ENCODE data around the gene RNF126. TPM values are rescaled to one million over a fixed set of nuclear protein-coding genes. Genes with fewer than 3 reads are reported as not detected.
"Not testable (repeated sequence)": the region's sequence is repeated elsewhere in the genome, so short reads cannot be mapped to it uniquely, and the experiment has no call there.

RNF126 gene
- total RNA-seq, 2 donors from 2014 or later = 77.7 to 138 TPM

DNA sequence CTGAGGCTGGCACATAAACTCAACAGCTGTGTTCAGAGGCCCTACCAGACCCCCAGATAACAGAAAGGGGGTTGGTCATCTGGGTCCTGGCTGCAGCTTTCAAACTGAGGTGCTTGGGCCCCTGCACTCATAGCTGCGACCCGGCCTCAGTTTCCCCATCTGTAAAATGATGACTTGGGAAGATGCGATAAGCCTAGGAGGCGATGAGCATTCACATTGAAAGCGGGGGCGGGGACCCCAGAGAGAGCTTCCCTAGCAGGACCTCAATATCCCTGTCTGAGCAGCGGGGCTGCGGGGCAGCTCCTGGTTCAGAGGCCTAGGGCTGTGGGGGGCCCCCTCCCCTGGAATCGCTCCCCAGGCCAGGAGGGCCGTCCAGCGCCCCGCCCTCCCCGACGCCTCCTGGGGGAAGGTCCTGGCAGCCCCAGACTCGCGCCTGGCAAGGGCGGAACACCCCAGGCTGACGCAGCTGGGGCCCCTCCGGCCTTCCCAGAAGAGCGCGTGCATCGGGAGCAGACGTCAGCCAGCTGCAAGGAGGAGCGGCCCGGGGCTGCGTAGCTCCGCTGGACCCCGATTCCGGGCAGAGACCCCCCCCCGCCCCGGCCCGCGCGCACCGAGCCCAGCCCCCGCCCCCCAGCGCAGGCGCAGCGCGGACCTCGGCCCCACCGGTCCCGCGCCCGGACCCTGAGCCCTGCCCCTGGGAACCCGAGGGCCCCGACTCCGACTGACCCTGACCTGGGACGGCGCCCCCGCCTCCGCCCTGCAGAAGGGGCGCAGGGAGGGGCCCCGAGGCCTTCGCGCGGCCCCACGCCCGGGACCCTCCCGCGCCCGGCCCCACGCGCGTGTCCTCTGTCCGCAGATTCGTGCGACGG, 16.6 kb upstream of the RNF126 start:
- ATAC-seq = no peak
- Mint-ChIP-seq H3K4me1 (ENCODE audit: low read depth in 2 of 2) (no peaks in the 10 kb centered on the region), H3K27me3 (peaks cover 6% of the 10 kb centered on the region in 2 donors), H3K9me3 (no peaks in the 10 kb centered on the region), H3K27ac (no peak overlapping the region), H3K36me3 (no peaks in the 10 kb centered on the region), H3K4me3 (peak overlapping the region; percentile 62)
- no peak for DNase-seq (ENCODE audit: low spot score)

- Mint-ChIP-seq H3K27ac (no peak overlapping the region), H3K4me1 (ENCODE audit: low read depth in 2 of 2) (peaks cover 0 to under 1% of the 10 kb centered on the region in 2 donors)
Observed at GRCh38 chr19:678791-679388, 15.9 kb upstream of the RNF126 start.

GRCh38 chr19:677601-678436, 14.8 kb upstream of the RNF126 start:
- Mint-ChIP-seq H3K4me3 (no peak overlapping the region), H3K9me3 (no peaks in the 10 kb centered on the region), H3K4me1 (ENCODE audit: low read depth in 2 of 2) (peaks cover 0 to 5% of the 10 kb centered on the region in 2 donors), H3K27me3 (peaks cover 6 to 10% of the 10 kb centered on the region in 2 donors), H3K36me3 (no peaks in the 10 kb centered on the region), H3K27ac (no peak overlapping the region)
- DNase-seq (ENCODE audit: low spot score) (no peak), ATAC-seq (no peak)

More at GRCh38 chr19:678791-679388, 15.9 kb upstream of the RNF126 start:
- Mint-ChIP-seq H3K27me3 (peaks cover 6 to 7% of the 10 kb centered on the region in 2 donors), H3K9me3 (no peaks in the 10 kb centered on the region), H3K36me3 (no peaks in the 10 kb centered on the region), H3K4me3 (peak overlapping the region; percentile 62)
- no peak for ATAC-seq
- no peak for DNase-seq (ENCODE audit: low spot score)

- H3K27ac Mint-ChIP-seq = no peak overlapping the region
Observed at GRCh38 chr19:677201-677600, 14.2 kb upstream of the RNF126 start.

GRCh38 chr19:676339-677105, 13.5 kb upstream of the RNF126 start, which contains the start of gene FSTL3:
Gene FSTL3, plus strand, starts transcription at chr19:676392. Its CDS starts 32 bp downstream, at chr19:676424.
- H3K4me3 Mint-ChIP-seq = no peak within 1 kb of the TSS
- H3K36me3 Mint-ChIP-seq = no peaks in the 10 kb centered on the region
- no peaks in the 10 kb centered on the region for H3K9me3 Mint-ChIP-seq
- peaks cover 6 to 10% of the 10 kb centered on the region in 2 donors for H3K27me3 Mint-ChIP-seq
- DNase-seq (ENCODE audit: low spot score) (no peak), ATAC-seq (no peak)
- no peak within 1 kb of the TSS for H3K27ac Mint-ChIP-seq
- H3K4me1 Mint-ChIP-seq (ENCODE audit: low read depth in 2 of 2) = peaks cover 0 to 5% of the 10 kb centered on the region in 2 donors

More at GRCh38 chr19:677201-677600, 14.2 kb upstream of the RNF126 start:
- H3K27me3 Mint-ChIP-seq = peaks cover 6 to 10% of the 10 kb centered on the region in 2 donors
- H3K4me1 Mint-ChIP-seq (ENCODE audit: low read depth in 2 of 2) = peaks cover 0 to 5% of the 10 kb centered on the region in 2 donors
- DNase-seq (ENCODE audit: low spot score) = no peak
- no peaks in the 10 kb centered on the region for H3K9me3 Mint-ChIP-seq
- H3K36me3 Mint-ChIP-seq = no peaks in the 10 kb centered on the region
- no peak overlapping the region for H3K4me3 Mint-ChIP-seq
- no peak for ATAC-seq

DNA sequence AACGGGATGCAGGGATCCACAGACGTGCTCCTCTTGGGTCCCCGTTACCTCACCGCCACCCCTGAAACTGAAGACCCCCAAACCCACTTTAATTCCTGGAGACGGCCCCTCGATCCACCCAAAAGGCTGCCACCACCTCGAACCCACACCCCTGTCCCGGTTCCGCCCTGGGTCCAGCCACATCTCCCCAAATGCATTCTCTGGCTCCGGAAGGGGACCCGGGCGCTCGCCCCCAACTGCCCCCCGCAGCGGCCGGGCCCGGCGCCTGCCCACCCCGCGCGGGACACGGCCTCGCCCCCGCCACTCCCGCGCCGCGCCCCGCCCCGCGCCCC, 13.0 kb upstream of the RNF126 start:
- ATAC-seq = no peak

DNA sequence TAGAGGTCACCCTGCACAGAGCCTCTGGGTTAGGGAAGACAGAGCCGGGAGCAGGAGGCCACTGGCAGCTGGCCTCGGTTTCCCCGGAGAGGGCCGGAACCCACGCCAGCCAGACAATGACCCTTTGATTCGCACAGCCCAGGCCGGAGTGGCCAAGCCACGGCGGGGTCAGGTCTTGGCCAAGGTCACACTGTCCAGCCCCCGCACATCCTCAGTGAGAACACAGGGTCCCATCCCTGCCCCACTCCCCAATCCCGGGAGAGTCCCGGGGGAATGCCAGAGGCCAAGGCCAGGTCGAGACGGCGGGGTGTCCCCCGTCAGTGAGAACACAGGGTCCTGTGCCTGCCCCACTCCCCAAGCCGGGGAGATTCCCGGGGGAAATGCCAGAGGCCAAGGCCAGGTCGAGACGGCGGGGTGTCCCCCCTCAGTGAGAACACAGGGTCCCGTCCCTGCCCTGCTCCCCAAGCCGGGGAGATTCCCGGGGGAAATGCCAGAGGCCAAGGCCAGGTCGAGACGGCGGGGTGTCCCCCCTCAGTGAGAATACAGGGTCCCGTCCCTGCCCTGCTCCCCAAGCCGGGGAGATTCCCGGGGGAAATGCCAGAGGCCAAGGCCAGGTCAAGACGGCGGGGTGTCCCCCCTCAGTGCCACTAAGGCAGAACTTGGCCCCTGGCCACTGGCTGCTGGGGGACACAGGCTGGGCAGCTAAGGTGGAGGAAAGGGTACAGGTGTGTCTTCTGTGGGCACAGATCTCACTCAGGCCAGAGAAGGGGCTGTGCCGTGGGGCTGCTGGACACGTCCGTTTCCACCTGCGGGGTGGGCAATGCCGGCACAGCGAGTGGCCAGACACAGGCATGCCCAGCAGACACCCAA, 11.5 kb upstream of the RNF126 start:
- Mint-ChIP-seq H3K9me3 (no peaks in the 10 kb centered on the region), H3K27ac (no peak overlapping the region), H3K4me3 (no peak overlapping the region), H3K4me1 (ENCODE audit: low read depth in 2 of 2) (peaks cover 0 to 5% of the 10 kb centered on the region in 2 donors), H3K36me3 (no peaks in the 10 kb centered on the region), H3K27me3 (peaks cover 6 to 10% of the 10 kb centered on the region in 2 donors)
- DNase-seq (ENCODE audit: low spot score) (no peak), ATAC-seq (no peak)

More for the DNA sequence above, 13.0 kb upstream of the RNF126 start:
- Mint-ChIP-seq H3K27me3 (peaks cover 6 to 10% of the 10 kb centered on the region in 2 donors), H3K36me3 (no peaks in the 10 kb centered on the region), H3K9me3 (no peaks in the 10 kb centered on the region), H3K4me3 (no peak overlapping the region), H3K4me1 (ENCODE audit: low read depth in 2 of 2) (peaks cover 0 to 5% of the 10 kb centered on the region in 2 donors), H3K27ac (no peak overlapping the region)
- no peak for DNase-seq (ENCODE audit: low spot score)

GRCh38 chr19:670609-671075, 7.6 kb upstream of the RNF126 start:
- DNase-seq (ENCODE audit: low spot score) (no peak), ATAC-seq (no peak)
- peaks cover 0 to 5% of the 10 kb centered on the region in 2 donors for H3K4me1 Mint-ChIP-seq (ENCODE audit: low read depth in 2 of 2)
- H3K9me3 Mint-ChIP-seq = no peaks in the 10 kb centered on the region
- no peak overlapping the region for H3K27ac Mint-ChIP-seq
- no peak overlapping the region for H3K4me3 Mint-ChIP-seq
- H3K27me3 Mint-ChIP-seq = peaks cover 6 to 14% of the 10 kb centered on the region in 2 donors
- H3K36me3 Mint-ChIP-seq = no peaks in the 10 kb centered on the region

DNA sequence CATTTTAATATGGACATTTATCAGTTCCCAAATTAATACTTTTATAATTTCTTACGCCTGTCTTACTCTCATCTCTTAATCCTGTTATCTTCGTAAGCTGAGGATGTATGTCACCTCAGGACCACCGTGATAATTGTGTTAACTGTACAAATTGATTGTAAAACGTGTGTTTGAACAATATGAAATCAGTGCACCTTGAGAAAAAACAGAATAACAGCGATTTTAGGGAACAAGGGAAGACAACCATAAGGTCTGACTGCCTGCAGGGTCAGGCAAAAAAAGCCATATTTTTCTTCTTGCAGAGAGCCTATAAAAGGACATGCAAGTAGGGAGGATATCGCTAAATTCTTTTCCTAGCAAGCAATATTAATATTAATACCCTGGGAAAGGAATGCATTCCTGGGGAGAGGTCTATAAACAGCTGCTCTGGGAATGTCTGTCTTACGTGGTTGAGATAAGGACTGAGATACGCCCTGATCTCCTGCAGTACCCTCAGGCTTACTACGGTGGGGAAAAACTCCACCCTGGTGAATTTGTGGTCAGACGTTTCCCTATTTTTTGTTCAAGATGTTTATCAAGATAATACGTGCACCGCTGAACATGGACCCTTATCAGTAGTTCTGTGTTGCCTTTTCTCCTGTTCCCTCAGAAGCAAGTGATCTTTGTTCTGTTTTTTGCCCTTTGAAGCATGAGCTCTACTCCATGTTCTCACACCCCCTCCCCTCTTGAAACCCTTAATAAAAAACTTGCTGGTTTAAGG, 5.8 kb upstream of the RNF126 start:
- H3K36me3 Mint-ChIP-seq; H3K27ac Mint-ChIP-seq; DNase-seq (ENCODE audit: low spot score); H3K4me1 Mint-ChIP-seq (ENCODE audit: low read depth in 2 of 2); H3K4me3 Mint-ChIP-seq; ATAC-seq; H3K27me3 Mint-ChIP-seq; H3K9me3 Mint-ChIP-seq: not testable (repeated sequence)

DNA sequence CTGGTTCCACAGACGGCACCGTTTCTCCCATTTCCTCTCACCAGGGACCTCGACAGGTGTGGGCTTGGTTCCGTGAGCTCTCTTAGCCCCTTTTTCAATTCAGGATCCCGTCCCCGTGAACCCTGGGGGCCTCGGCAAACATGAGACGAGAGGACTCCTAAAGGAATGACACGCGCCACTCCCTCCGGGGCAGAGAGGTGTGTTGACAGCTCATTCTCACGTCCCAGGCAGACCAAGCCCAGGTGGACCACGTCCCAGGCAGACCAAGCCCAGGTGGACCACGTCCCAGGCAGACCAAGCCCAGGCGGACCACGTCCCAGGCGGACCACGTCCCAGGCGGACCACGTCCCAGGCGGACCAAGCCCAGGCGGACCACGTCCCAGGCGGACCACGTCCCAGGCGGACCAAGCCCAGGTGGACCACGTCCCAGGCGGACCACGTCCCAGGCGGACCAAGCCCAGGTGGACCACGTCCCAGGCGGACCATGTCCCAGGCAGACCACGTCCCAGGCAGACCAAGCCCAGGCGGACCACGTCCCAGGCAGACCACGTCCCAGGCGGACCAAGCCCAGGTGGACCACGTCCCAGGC, 4.1 kb upstream of the RNF126 start:
- not testable (repeated sequence) for H3K27me3 Mint-ChIP-seq; H3K4me3 Mint-ChIP-seq; DNase-seq (ENCODE audit: low spot score); H3K9me3 Mint-ChIP-seq; H3K27ac Mint-ChIP-seq; H3K36me3 Mint-ChIP-seq; ATAC-seq; H3K4me1 Mint-ChIP-seq (ENCODE audit: low read depth in 2 of 2)

DNA sequence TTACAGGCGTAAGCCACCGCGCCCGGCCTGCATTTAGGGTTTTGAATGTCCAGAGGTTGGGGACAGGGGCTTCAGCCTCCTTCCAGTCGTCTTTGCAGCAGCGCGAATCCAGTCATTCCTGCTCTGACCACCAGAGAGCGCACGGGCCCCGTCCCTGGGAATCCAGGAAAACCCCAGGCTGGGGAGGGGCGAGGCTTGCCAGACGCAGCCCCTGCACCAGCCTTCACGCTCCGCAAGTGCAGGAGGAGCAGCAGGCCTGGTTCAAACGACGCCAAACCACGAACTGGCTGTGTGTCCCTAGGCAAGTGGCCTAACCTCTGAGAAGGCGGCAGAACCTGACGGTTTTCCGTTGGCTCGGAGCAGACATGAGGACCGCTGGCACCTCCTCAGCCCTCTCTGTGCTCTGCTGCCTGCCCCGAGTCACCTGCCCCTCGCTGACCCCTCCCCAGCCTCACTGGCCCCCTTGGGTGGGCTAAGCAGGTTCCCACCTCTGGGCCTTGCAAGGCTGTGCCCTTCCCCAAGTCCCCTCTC, 2.0 kb upstream of the RNF126 start:
- H3K36me3 Mint-ChIP-seq = no peaks in the 10 kb centered on the region
- DNase-seq (ENCODE audit: low spot score) = no peak
- H3K4me3 Mint-ChIP-seq = peak overlapping the region; percentile 69
- ATAC-seq = no peak
- peaks cover 0 to 3% of the 10 kb centered on the region in 2 donors for H3K27me3 Mint-ChIP-seq
- H3K9me3 Mint-ChIP-seq = no peaks in the 10 kb centered on the region
- H3K27ac Mint-ChIP-seq = peak overlapping the region; percentile 65 to 82
- peaks cover 23% of the 10 kb centered on the region in 2 donors for H3K4me1 Mint-ChIP-seq (ENCODE audit: low read depth in 2 of 2)
